ENCODE measurements around the gene ALG1.
"Not testable (repeated sequence)": the region's sequence is repeated elsewhere in the genome, so short reads cannot be mapped to it uniquely, and the experiment has no call there.

Gene ALG1

GRCh38 chr16:5099174-5099573 is 27.5 kb downstream of the ALG1 start:
- DNase-seq (ENCODE audit: low read depth) = not testable (repeated sequence)

DNA sequence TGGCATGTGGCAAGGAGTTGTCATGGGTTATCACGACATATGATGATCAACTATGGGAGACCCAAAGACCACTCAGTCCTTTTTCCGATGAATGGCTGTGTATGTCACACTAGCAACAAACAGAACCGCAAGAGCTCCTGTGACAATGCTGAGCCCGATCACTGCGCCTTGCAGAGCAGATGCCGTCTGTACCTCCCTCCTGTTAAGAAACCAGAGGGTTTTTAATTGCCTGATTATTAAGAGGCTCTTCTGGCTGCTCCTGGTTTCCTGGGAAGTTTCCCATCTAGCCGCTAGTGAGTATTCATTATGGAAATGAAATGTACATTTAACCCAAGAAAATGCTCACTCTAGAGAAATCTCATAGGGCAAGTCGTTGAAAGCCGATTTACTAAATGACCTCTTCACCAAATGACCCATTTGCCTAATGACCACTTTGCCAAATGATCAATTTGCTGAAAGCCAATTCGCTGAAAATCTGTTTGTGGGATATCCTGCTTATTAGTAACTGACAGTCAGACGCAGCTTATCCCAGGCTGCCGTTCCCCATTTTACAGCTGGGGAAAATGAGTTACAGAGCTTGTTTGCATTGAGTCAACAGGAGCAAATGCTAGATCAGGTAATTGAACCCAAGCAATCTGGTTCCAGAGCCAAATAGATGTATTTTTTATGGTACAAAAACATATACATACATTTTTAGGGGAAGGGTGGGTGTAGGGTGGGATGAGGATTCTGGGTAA is 31.8 kb downstream of the ALG1 start:
- DNase-seq (ENCODE audit: low read depth) = not testable (repeated sequence)

GRCh38 chr16:5105039-5105438 is 33.4 kb downstream of the ALG1 start:
- not testable (repeated sequence) for DNase-seq (ENCODE audit: low read depth)

- no peak for DNase-seq (ENCODE audit: low read depth)
Observed at GRCh38 chr16:5108505-5109158, 37.0 kb downstream of the ALG1 start.

DNA sequence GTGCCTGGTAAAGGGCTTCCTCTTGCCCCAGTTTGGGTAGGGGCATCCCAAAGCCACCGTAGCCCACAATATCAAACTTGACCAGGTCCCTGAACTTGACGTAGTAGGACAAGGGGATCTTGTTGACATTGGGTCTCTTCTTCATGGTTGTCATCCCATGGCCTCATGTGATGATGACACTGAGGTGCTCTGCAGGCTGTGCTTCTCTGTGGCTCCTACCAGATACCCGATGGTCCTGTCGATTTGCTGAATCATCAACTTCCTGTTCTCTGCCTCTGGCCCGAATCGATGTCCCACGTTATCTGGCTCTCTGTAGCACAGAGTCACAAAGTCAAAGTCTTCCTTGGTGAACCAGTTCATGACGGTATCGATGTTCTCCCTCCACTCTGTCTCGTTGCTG is 39.3 kb downstream of the ALG1 start:
- not testable (repeated sequence) for DNase-seq (ENCODE audit: low read depth)

DNA sequence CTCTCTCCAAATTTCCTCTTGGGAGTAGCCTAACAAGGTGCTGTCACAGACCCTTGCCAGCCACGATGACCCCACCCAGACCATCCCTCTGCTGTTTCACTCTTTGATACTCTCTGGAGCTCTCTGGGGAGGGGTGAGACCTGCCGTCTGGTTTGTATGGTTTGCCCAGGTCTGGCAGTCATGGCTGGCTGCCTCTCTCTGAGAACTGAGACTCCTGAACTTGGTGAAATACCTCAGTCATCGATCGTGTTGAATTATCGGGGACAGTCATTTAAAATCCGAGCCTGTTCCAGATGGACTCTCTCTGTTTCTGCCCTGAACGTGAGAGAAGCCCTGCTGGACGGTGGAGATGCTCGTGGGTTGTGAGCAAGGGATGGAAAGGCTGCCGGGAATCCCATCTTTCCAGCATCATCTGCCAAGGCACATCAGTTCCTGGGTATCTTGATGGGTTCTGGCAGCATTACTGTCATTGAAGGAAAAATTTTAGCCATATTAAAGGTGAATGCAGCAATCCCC is 45.2 kb downstream of the ALG1 start:
- not testable (repeated sequence) for DNase-seq (ENCODE audit: low read depth)

DNA sequence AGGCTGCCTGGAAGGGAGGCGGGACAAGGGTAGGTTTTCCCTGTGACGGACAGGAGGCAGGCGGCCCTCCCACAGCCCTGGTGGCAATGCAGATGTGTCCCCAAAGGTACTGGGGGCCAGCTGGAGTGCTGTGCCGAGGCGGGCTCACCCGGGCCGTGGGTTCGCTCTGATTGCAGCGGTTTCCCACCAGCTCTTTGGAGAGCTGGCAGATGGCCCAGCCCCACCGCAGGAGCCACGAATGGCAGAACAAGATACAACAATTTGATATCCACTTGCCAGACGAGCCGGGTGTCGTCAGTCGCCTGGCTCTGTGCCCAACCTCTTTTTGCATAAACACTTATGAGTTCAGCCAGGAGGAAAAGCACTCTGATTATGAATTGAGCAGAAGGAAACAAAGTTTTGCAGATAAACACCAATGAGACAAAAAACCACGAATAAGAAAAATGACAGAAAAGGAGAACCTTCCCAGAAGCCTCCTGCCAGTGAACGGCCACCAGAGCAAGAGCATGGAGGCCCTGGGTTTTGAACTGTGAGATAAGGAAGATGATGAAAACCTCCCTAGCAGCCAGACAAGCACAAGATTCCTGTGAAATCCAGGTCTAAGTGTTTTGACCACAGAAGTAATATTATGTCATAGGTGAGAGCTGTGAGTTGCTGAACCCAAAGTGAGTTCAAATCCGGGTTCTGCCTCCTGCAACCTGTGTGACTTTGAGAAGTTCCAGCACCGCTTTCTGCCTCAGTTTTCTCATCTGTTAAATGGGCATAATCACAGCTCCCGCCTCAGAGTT is 45.9 kb downstream of the ALG1 start:
- DNase-seq (ENCODE audit: low read depth) = not testable (repeated sequence)

- DNase-seq (ENCODE audit: low read depth) = not testable (repeated sequence)
Observed at GRCh38 chr16:5131467-5132004, 59.9 kb downstream of the ALG1 start.

- not testable (repeated sequence) for DNase-seq (ENCODE audit: low read depth)
Observed at GRCh38 chr16:5132915-5133600, 61.4 kb downstream of the ALG1 start.

DNA sequence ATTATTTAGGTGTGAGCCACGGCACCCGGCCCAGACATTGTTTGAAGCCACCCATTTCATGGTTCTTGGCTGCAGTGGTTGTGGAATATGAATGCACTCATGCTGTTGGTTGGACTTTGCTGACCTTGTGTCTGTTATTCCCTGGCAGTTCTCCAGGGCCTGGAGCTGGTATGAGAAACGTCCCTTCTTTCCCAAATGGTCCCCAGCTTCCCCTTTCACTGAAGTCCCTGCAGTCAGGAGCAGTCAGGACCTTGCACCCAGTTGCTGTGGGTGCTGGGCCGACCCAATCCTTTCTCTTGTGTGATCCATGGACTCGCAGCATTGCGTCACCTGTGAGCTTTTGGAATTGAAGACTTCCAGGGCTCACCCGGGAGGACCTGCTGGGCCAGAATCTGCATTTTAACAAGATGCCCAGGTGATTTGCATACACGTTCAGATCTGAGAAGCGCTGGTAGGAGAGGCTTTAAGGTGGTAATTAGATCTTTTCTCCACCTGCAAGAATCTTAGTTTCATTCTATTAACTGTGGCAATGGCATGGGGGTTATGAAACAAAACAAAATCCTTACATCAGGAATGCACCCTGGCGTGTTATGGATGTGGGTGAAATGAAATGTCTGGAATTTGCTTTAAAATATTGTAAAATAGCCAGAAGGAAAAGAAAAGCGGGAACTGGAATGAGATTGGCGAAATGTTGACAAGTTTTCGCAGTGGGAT is 63.3 kb downstream of the ALG1 start:
- not testable (repeated sequence) for DNase-seq (ENCODE audit: low read depth)

Data from GM04504 (cell line).